Measurements from ENCODE around the gene COL18A1. TPM values are rescaled to one million over a fixed set of nuclear protein-coding genes. Genes with fewer than 3 reads are reported as not detected.

Gene COL18A1
- polyA plus RNA-seq, 3 donors: 0.80 to 4.1 (median 1.1) TPM

GRCh38 chr21:45485686-45486442, 80.9 kb downstream of the COL18A1 start:
- peaks cover 22% of the 10 kb centered on the region for H3K4me1 Mint-ChIP-seq
- intact Hi-C loops (cut with micrococcal nuclease): no loop called here
- no peak overlapping the region for H3K27ac Mint-ChIP-seq

More at GRCh38 chr21:45485686-45486442, 80.9 kb downstream of the COL18A1 start:
- Histone ChIP-seq H3K4me3 (replicated peaks in 1 of 3; ENCODE audit: low read depth in 2 of 3, low read length in 3 of 3) (no peak overlapping the region), H3K27ac (ENCODE audit: low read depth in 1 of 2, low read length in 2 of 2) (no peak overlapping the region), H3K4me1 (ENCODE audit: control insufficient read depth in 1 of 2, insufficient read depth in 2 of 2, low read length in 2 of 2) (peaks cover 23 to 27% of the 10 kb centered on the region in 2 donors), H3K36me3 (replicated peaks in 1 of 2; ENCODE audit: control insufficient read depth in 1 of 2, insufficient read depth in 2 of 2, low read length in 2 of 2) (no peaks in the 10 kb centered on the region), H4K20me1 (ENCODE audit: insufficient read depth, low read length) (no peaks in the 10 kb centered on the region), H3K4me2 (replicated peaks; ENCODE audit: extremely low read depth, low read length, poor library complexity, severe bottlenecking) (no peak overlapping the region), H2AFZ (ENCODE audit: insufficient read depth, low read depth, low read length, poor library complexity, severe bottlenecking) (no peak overlapping the region), H3K79me2 (ENCODE audit: insufficient read depth, low read length) (no peaks in the 10 kb centered on the region), H3K9ac (ENCODE audit: insufficient read depth, low read length, poor library complexity, severe bottlenecking) (no peak overlapping the region), H3K27me3 (ENCODE audit: control insufficient read depth in 2 of 2, insufficient read depth in 2 of 2, low read length in 2 of 2) (no peaks in the 10 kb centered on the region), H3K9me3 (replicated peaks in 1 of 2; ENCODE audit: control insufficient read depth in 1 of 2, insufficient read depth in 1 of 2, low read length in 2 of 2) (no peaks in the 10 kb centered on the region)
- no peak for DNase-seq
- no peak overlapping the region for H3K4me3 Mint-ChIP-seq
- no peaks in the 10 kb centered on the region for H3K9me3 Mint-ChIP-seq
- TF ChIP-seq CTCF (IDR thresholded peaks at IDR 0.05): no peak
- 96% methylated on average over 21 of the region's 25 CpGs for WGBS (ENCODE audit: insufficient coverage)
- H3K36me3 Mint-ChIP-seq: no peaks in the 10 kb centered on the region
- peaks cover 2 to 5% (median 5%) of the 10 kb centered on the region in 3 donors for H3K27me3 Mint-ChIP-seq (ENCODE audit: low read depth in 3 of 3)

Data from CD14-positive monocyte (primary cell).